Measurements from ENCODE around the gene TAF4B.

Gene TAF4B

GRCh38 chr18:26383454-26384270 lies 157.4 kb downstream of the TAF4B start:
- peak; percentile 64 for DNase-seq

- DNase-seq: no peak
Observed at GRCh38 chr18:26386002-26386401, 159.8 kb downstream of the TAF4B start.

GRCh38 chr18:26386441-26386840 lies 160.2 kb downstream of the TAF4B start:
- no peak for DNase-seq

GRCh38 chr18:26394047-26394654 lies 167.9 kb downstream of the TAF4B start:
- DNase-seq: no peak

GRCh38 chr18:26397019-26397418 lies 170.8 kb downstream of the TAF4B start:
- DNase-seq: no peak

GRCh38 chr18:26403491-26403890 lies 177.2 kb downstream of the TAF4B start:
- DNase-seq: no peak

- DNase-seq: no peak
Observed at GRCh38 chr18:26405190-26405801, 179.1 kb downstream of the TAF4B start.

GRCh38 chr18:26406324-26406723 lies 180.1 kb downstream of the TAF4B start:
- no peak for DNase-seq

GRCh38 chr18:26406854-26407517 lies 180.7 kb downstream of the TAF4B start:
- no peak for DNase-seq

GRCh38 chr18:26407736-26408601 lies 181.7 kb downstream of the TAF4B start:
- no peak for DNase-seq

GRCh38 chr18:26409091-26409490 lies 182.8 kb downstream of the TAF4B start:
- DNase-seq: no peak

- no peak for DNase-seq
Observed at GRCh38 chr18:26414901-26415440, 188.7 kb downstream of the TAF4B start.

GRCh38 chr18:26415631-26416030 lies 189.4 kb downstream of the TAF4B start:
- DNase-seq: no peak

GRCh38 chr18:26416652-26417150 lies 190.5 kb downstream of the TAF4B start:
- no peak for DNase-seq

- no peak for DNase-seq
Observed at GRCh38 chr18:26417190-26417589, 190.9 kb downstream of the TAF4B start.

GRCh38 chr18:26418225-26418624 lies 192.0 kb downstream of the TAF4B start:
- no peak for DNase-seq

- no peak for DNase-seq
Observed at GRCh38 chr18:26419746-26420145, 193.5 kb downstream of the TAF4B start.

- no peak for DNase-seq
Observed at GRCh38 chr18:26421503-26421902, 195.3 kb downstream of the TAF4B start.

GRCh38 chr18:26421931-26422330 lies 195.7 kb downstream of the TAF4B start:
- no peak for DNase-seq

- no peak for DNase-seq
Observed at GRCh38 chr18:26422472-26423162, 196.4 kb downstream of the TAF4B start.

- DNase-seq: no peak
Observed at GRCh38 chr18:26424428-26425147, 198.3 kb downstream of the TAF4B start.
